SK-N-SH (cell line): ENCODE measurements around the gene COMMD7.
"Not testable (repeated sequence)": the region's sequence is repeated elsewhere in the genome, so short reads cannot be mapped to it uniquely, and the experiment has no call there.

ENCODE experiments used
- ELF1 ChIP-seq: IDR thresholded peaks from 2 replicates; pipeline ENCODE4 v1.4.0; 2012
- EZH2phosphoT487 ChIP-seq: fragments of 200-600 bp; sonication (generic); IDR thresholded peaks from 2 replicates; pipeline ENCODE4 v1.6.1; 2017; ENCODE audit warnings: low read depth, mixed run types, mild to moderate bottlenecking, antibody characterized with exemption, moderate library complexity, borderline replicate concordance
- GATA2 ChIP-seq: sonication (generic); formaldehyde crosslinking; IDR thresholded peaks from 2 replicates; pipeline ENCODE4 v1.5.0; 2020; ENCODE audit warnings: mild to moderate bottlenecking, missing genetic modification reagents

GRCh38 chr20:32729334-32729733 is 13.9 kb downstream of the COMMD7 start:
- not testable (repeated sequence) for TF ChIP-seq ELF1; GATA2 (CRISPR knock-in tag); EZH2phosphoT487
